Naive thymus-derived CD4-positive, alpha-beta T cell (primary cell): ENCODE data around the gene SLC1A7. TPM values are rescaled to one million over a fixed set of nuclear protein-coding genes. Genes with fewer than 3 reads are reported as not detected.
A peak's percentile ranks its signal among the peaks of the same experiment; 100 is the strongest.

ENCODE experiments used
- ATAC-seq: fragments of 150-1000 bp; cut with Tn5 transposase; 2 replicates; pipeline ENCODE4 v1.10.0; 2021; ENCODE audit warnings: mild to moderate bottlenecking, moderate library complexity
- CTCF ChIA-PET: fragments of 350-600 bp; sonication (Branson Sonifier 250); formaldehyde crosslinking; loops from one replicate; lab custom pipeline; 2021; ENCODE audit warnings: antibody characterized with exemption; lab: Charles Lee
- POLR2A ChIA-PET: fragments of 350-600 bp; sonication (Branson Sonifier 250); formaldehyde crosslinking; loops from one replicate; lab custom pipeline; 2021; ENCODE audit warnings: antibody characterized with exemption, inconsistent platforms; lab: Charles Lee
- DNase-seq, 9 donors: peaks; one replicate each; pipeline versions ENCODE4 v3.0.0 to v3.0.0-alpha.2; 2020 to 2022; ENCODE audit warnings: mixed read lengths in 1 of 9
- H3K27ac ChIP-seq: one replicate; pipeline ENCODE4 v1.7.0; 2013; ENCODE audit warnings: mild to moderate bottlenecking, low read depth, low read length, moderate library complexity
- H3K27me3 ChIP-seq, 2 donors: one replicate each; pipeline ENCODE4 v1.7.0; 2013; ENCODE audit warnings: low read length in 2 of 2, mild to moderate bottlenecking in 2 of 2, moderate library complexity in 2 of 2; ENCODE audit not compliant: control insufficient read depth in 2 of 2, insufficient read depth in 2 of 2
- H3K36me3 ChIP-seq, 3 experiments: 1 replicate in 2 of 3; 2 replicates in 1 of 3; pipeline ENCODE4 v1.7.0; 2013; ENCODE audit warnings: low read length in 3 of 3, mild to moderate bottlenecking in 3 of 3, moderate library complexity in 1 of 3; ENCODE audit not compliant: insufficient read depth in 3 of 3, control insufficient read depth in 2 of 3
- H3K4me1 ChIP-seq, 2 donors: one replicate each; pipeline ENCODE4 v1.7.0; 2013; ENCODE audit warnings: low read length in 2 of 2, mild to moderate bottlenecking in 2 of 2, moderate library complexity in 1 of 2; ENCODE audit not compliant: control insufficient read depth in 2 of 2, insufficient read depth in 2 of 2
- H3K4me3 ChIP-seq: 2 replicates; pipeline ENCODE4 v1.7.0; 2013; ENCODE audit warnings: mild to moderate bottlenecking, low read length
- H3K9me3 ChIP-seq, 3 experiments: 1 replicate in 2 of 3; 2 replicates in 1 of 3; pipeline ENCODE4 v1.7.0; 2013; ENCODE audit warnings: low read length in 3 of 3; ENCODE audit not compliant: control insufficient read depth in 2 of 3
- H3K27ac Mint-ChIP-seq, 9 donors: one replicate each; pipeline ENCODE4 v1.8.0; 2020 to 2022; ENCODE audit warnings: mixed read lengths in 9 of 9, mild to moderate bottlenecking in 8 of 9, moderate library complexity in 5 of 9, inconsistent platforms in 2 of 9
- H3K27me3 Mint-ChIP-seq, 5 donors: one replicate each; pipeline ENCODE4 v1.8.0; 2021 to 2022; ENCODE audit warnings: mixed read lengths in 5 of 5, mild to moderate bottlenecking in 1 of 5
- H3K36me3 Mint-ChIP-seq, 5 donors: one replicate each; pipeline ENCODE4 v1.8.0; 2020 to 2022; ENCODE audit warnings: mixed read lengths in 5 of 5, mild to moderate bottlenecking in 3 of 5, inconsistent platforms in 1 of 5
- H3K4me1 Mint-ChIP-seq, 7 donors: one replicate each; pipeline ENCODE4 v1.8.0; 2020 to 2022; ENCODE audit warnings: mixed read lengths in 7 of 7, mild to moderate bottlenecking in 3 of 7, inconsistent platforms in 1 of 7
- H3K4me3 Mint-ChIP-seq, 10 donors: one replicate each; pipeline ENCODE4 v1.8.0; 2020 to 2022; ENCODE audit warnings: mild to moderate bottlenecking in 10 of 10, mixed read lengths in 10 of 10, moderate library complexity in 6 of 10, inconsistent platforms in 2 of 10
- H3K9me3 Mint-ChIP-seq, 11 donors: one replicate each; pipeline ENCODE4 v1.8.0; 2020 to 2022; ENCODE audit warnings: mixed read lengths in 11 of 11, mild to moderate bottlenecking in 4 of 11, inconsistent platforms in 1 of 11, moderate library complexity in 1 of 11
- intact Hi-C, 2 donors: fragments of 100-400 bp; cut with micrococcal nuclease; formaldehyde crosslinking; loops; one replicate each; pipeline ENCODE4 v1.15.1; 2023
- polyA plus RNA-seq, 2 donors: library from polyadenylated mRNA; unstranded; fragments of 300-500 nt; fragmentation: Illumina TruSeq; gene quantifications; one replicate each; pipeline ENCODE4 v1.2.3, GENCODE V29; 2021
- total RNA-seq, 6 experiments: library from RNA in 5 of 6; stranded (reverse) in 5 of 6; gene quantifications; 1 replicate in 5 of 6; 2 replicates in 1 of 6; pipeline ENCODE4 v1.2.3 and lab custom pipeline; 2021 to 2026

The SLC1A7 gene
- total and polyA plus RNA-seq, 7 experiments from 2014 or later, result 0.16 to 1.8 TPM; not detected in 5

DNA sequence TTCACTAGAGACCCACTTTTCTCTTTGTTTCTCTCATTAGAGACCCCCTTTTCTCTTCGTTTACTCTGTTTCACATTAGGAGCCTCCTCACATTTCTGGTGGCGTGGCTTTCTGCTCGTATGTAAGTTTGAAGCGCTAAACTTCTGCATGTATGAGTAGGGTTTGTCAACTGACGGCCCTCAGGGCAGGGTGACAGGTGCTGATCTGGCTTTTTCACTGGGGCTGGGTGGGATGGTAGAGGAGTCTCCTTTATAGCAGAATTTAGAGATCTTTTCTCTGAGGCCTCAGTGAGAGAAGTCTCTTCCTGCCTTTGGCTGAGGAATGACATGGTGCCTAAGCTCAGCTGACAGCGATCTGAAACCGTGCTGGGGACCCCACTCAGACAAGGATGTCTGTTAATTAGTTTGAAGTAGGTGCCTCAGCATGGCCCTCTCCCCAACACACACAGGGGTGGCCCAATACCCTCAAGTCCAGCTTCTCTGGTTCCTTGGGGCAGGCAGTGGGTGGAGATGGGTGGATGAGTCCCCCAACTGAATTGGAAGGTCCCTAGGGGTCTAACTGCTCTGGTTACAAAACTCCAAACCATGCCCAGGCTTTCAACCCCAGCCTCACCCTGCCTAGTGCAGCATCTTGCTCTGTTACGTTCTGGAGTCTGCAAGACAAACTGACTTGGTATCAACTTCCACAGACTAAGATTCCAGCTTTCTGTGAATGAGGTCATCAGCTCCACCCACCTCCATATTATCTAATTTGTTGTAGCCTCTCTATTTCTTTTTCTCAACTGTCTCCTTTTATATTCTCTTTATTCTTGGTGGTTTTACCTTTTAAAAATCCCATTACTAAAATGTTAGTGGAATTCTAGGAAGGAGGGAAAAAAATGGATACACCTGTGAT lies 3.2 kb downstream of the SLC1A7 start:
- no peak overlapping the region for H3K27ac Mint-ChIP-seq

DNA sequence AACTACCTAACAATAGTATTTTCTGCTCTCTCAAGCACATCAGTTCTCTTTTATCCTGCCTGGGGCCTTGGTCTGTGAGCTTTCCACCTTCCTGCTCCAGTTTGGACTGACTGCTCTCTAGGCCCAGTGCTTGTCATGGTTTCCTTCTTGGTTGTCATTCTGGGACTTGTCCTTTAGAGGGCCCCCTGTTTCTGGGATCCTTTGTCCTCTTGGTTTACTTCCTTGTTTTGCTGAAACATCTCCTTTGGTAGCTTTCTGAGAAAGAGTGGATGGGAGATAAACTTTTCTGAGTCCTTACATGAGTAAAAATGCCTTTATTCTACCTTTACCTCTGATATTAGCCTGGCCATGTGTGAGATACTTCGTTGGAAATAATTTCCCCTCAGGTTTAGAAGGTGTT lies 4.7 kb downstream of the SLC1A7 start:
- H3K4me3 Mint-ChIP-seq, result no peak overlapping the region

More for the DNA sequence above, 3.2 kb downstream of the SLC1A7 start:
- peaks cover 0 to 5% (median 4%) of the 10 kb centered on the region in 5 donors for H3K36me3 Mint-ChIP-seq
- no peak overlapping the region for H3K27ac ChIP-seq
- CTCF ChIA-PET, result no interaction called here
- H3K9me3 Mint-ChIP-seq, result peaks cover 3 to 13% (median 7%) of the 10 kb centered on the region in 11 donors
- no peaks in the 10 kb centered on the region for H3K4me1 Mint-ChIP-seq
- H3K27me3 ChIP-seq, result no peaks in the 10 kb centered on the region
- no peak for ATAC-seq
- peaks cover 0 to 10% (median 0%) of the 10 kb centered on the region in 3 experiments for H3K9me3 ChIP-seq
- peaks cover 0 to 2% (median 0%) of the 10 kb centered on the region in 5 donors for H3K27me3 Mint-ChIP-seq
- no peak overlapping the region for H3K4me3 ChIP-seq
- intact Hi-C loops, result loop anchor here in 1 of 2 donors (1.0 kb wide), 1 partner anchor 17 kb away; no protein-coding TSS in a partner anchor
- POLR2A ChIA-PET, result no interaction called here
- no peak overlapping the region for H3K4me3 Mint-ChIP-seq
- no peaks in the 10 kb centered on the region for H3K36me3 ChIP-seq
- peaks cover 0 to 12% of the 10 kb centered on the region in 2 donors for H3K4me1 ChIP-seq
- no peak for DNase-seq

DNA sequence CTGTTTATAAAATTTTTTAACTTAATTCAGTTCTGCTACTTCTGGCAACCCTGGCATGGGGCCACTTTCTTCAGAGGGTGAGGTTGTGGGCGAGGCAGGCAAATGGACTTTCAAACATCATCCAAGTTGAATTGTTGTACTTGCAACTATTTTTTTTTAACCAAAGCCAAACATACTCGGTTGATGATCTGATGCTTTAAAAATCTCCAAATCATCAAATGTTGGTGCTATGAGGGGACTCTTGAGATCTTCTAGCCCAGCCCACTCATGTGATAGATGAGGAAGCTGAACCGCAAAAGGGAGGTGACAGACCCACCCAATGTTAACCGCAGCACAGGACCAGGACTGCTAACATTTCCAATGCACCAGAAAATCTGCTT lies 6.7 kb downstream of the SLC1A7 start:
- Mint-ChIP-seq H3K4me1 (no peaks in the 10 kb centered on the region), H3K27me3 (no peaks in the 10 kb centered on the region), H3K36me3 (peaks cover 0 to 5% (median 4%) of the 10 kb centered on the region in 5 donors), H3K4me3 (no peak overlapping the region), H3K27ac (no peak overlapping the region), H3K9me3 (peaks cover 3 to 13% (median 7%) of the 10 kb centered on the region in 11 donors)
- Histone ChIP-seq H3K9me3 (peaks cover 0 to 10% (median 0%) of the 10 kb centered on the region in 3 experiments), H3K27me3 (no peaks in the 10 kb centered on the region), H3K4me3 (no peak overlapping the region), H3K36me3 (no peaks in the 10 kb centered on the region), H3K4me1 (peaks cover 0 to 20% of the 10 kb centered on the region in 2 donors), H3K27ac (no peak overlapping the region)
- intact Hi-C loops, result no loop called here
- CTCF ChIA-PET, result no interaction called here
- DNase-seq, result peak in 1 of 9 donors; percentile 2
- POLR2A ChIA-PET, result no interaction called here
- ATAC-seq, result peak; percentile 63

More for the DNA sequence above, 4.7 kb downstream of the SLC1A7 start:
- Histone ChIP-seq H3K27ac (no peak overlapping the region), H3K4me1 (peaks cover 0 to 20% of the 10 kb centered on the region in 2 donors), H3K4me3 (no peak overlapping the region), H3K27me3 (no peaks in the 10 kb centered on the region), H3K9me3 (peaks cover 0 to 10% (median 0%) of the 10 kb centered on the region in 3 experiments), H3K36me3 (no peaks in the 10 kb centered on the region)
- POLR2A ChIA-PET, result no interaction called here
- Mint-ChIP-seq H3K27me3 (peaks cover 0 to 2% (median 0%) of the 10 kb centered on the region in 5 donors), H3K4me1 (no peaks in the 10 kb centered on the region), H3K9me3 (peaks cover 3 to 13% (median 7%) of the 10 kb centered on the region in 11 donors), H3K27ac (no peak overlapping the region), H3K36me3 (peaks cover 0 to 5% (median 4%) of the 10 kb centered on the region in 5 donors)
- intact Hi-C loops, result loop anchor here in 1 of 2 donors (1.0 kb wide), 1 partner anchor 19 kb away; no protein-coding TSS in a partner anchor
- CTCF ChIA-PET, result interaction anchor here (0.7 kb wide), 1 partner anchor 42 kb away, joined by 3 read pairs; no protein-coding TSS in a partner anchor
- DNase-seq (no peak), ATAC-seq (no peak)

DNA sequence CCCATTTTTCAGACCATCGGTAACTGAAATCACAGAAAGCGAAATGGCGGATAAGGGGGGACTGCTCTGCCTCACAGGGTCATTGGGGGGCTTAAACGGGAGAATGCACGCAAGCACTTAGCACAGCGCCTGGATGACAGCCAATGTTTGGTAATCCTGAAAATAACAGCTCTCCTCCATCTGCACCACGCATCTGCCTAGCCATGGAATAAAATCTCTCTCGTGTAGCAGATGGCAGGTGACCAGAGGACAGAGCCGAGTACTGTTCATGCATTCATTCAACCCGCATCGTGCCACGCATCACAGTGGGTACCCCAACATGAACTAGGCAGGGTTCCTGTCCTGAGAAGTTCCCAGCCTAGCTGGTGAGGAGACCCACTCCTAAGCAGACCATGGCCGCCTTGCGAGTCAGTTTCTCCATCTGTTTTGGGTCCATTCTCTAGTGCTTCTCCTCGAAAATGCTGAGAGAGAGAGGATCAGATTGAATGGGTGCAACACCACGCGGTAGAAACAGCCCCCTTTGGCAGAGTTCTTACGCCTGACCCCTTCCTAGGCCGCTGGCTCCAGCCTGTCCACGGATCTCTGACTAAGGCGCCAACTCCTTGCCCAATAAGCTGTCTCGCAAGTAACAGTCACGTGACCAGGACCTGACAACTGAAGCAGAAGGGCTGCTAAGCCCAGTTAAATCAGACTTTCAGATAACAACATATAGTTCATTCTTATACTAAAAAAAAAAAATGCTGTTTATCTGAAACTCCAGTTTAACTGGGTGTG lies 7.3 kb downstream of the SLC1A7 start:
- peak; percentile 26 for ATAC-seq
- H3K27ac Mint-ChIP-seq, result no peak overlapping the region

DNA sequence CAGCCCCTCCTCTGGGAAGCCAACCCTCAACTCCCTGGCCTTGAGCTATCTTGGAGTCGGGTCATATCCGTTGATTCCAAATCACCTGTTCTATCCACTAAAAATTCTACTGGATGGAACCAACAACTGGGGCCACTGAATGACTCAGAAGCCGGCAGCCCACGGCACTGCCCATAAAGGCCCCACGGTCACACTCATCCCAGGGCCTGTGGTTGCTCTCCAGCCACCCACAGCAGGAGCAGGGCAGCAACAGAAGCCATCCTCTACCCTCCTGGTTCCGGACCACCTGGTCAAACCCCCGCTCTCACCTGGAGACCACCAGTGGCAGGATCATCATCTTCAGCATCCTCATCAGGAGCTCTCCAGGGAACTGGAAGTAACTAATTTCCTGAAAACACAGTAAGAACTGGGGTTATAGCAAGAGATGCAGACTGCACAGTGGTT lies 8.4 kb downstream of the SLC1A7 start:
- H3K4me3 Mint-ChIP-seq, result no peak overlapping the region
- H3K36me3 ChIP-seq, result no peaks in the 10 kb centered on the region
- H3K27me3 Mint-ChIP-seq, result no peaks in the 10 kb centered on the region
- no peak overlapping the region for H3K27ac Mint-ChIP-seq
- peaks cover 0 to 20% of the 10 kb centered on the region in 2 donors for H3K4me1 ChIP-seq
- H3K36me3 Mint-ChIP-seq, result peaks cover 0 to 5% (median 4%) of the 10 kb centered on the region in 5 donors
- DNase-seq, result no peak
- peaks cover 0 to 10% (median 0%) of the 10 kb centered on the region in 3 experiments for H3K9me3 ChIP-seq
- no peak overlapping the region for H3K4me3 ChIP-seq
- peaks cover 3 to 13% (median 7%) of the 10 kb centered on the region in 11 donors for H3K9me3 Mint-ChIP-seq
- ATAC-seq, result no peak
- CTCF ChIA-PET, result no interaction called here
- no peak overlapping the region for H3K27ac ChIP-seq
- POLR2A ChIA-PET, result no interaction called here
- H3K27me3 ChIP-seq, result no peaks in the 10 kb centered on the region
- intact Hi-C loops, result no loop called here
- peaks cover 0 to 3% (median 0%) of the 10 kb centered on the region in 7 donors for H3K4me1 Mint-ChIP-seq

More for the DNA sequence above, 7.3 kb downstream of the SLC1A7 start:
- Histone ChIP-seq H3K4me3 (no peak overlapping the region), H3K27me3 (no peaks in the 10 kb centered on the region), H3K9me3 (peaks cover 0 to 10% (median 0%) of the 10 kb centered on the region in 3 experiments), H3K27ac (no peak overlapping the region), H3K4me1 (peaks cover 0 to 20% of the 10 kb centered on the region in 2 donors), H3K36me3 (no peaks in the 10 kb centered on the region)
- Mint-ChIP-seq H3K9me3 (peaks cover 3 to 13% (median 7%) of the 10 kb centered on the region in 11 donors), H3K36me3 (peaks cover 0 to 5% (median 4%) of the 10 kb centered on the region in 5 donors), H3K4me3 (no peak overlapping the region), H3K4me1 (no peaks in the 10 kb centered on the region), H3K27me3 (no peaks in the 10 kb centered on the region)
- POLR2A ChIA-PET, result no interaction called here
- no peak for DNase-seq
- intact Hi-C loops, result no loop called here
- CTCF ChIA-PET, result no interaction called here

DNA sequence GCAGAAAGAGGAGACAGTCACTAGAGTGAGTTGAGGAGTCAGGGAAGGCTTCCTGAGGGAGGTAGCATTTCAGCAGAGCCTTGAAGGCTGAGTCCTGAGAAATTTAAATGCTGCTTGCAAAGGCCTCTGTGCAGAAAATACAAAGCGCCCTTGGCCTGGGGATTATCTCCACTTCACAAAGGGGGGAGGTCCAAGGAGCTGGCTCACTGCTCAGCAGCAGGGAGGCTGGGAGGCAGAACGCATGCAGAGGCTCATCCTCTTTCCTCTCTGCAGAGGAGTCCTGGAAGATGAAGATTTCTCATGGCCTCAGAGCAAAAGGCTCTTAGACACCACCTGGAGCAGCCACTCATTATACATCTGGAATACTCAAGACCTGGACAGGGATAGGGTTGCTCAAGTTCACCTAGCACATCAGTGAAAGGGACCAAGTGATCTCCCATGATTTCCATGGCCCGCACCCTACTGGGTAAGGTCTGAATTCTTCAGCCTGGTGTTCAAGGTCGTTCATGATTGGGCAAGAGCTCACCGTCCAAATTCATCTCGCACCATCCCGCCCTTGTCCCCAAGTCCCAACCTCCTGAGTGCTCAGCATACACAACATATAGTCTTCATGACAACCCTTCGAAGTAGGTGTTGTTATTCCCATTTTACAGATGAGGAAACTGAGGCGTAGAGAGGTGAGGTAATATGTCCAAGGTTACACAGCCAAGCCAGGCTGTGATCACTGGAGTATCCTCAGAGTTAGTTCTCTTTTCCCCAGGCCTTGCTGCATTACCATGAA lies 9.0 kb downstream of the SLC1A7 start:
- Mint-ChIP-seq H3K9me3 (peaks cover 3 to 13% (median 7%) of the 10 kb centered on the region in 11 donors), H3K4me3 (no peak overlapping the region), H3K4me1 (peaks cover 0 to 3% (median 0%) of the 10 kb centered on the region in 7 donors), H3K27me3 (no peaks in the 10 kb centered on the region), H3K27ac (no peak overlapping the region), H3K36me3 (peaks cover 0 to 5% (median 4%) of the 10 kb centered on the region in 5 donors)
- no peaks in the 10 kb centered on the region for H3K36me3 ChIP-seq
- DNase-seq (no peak), ATAC-seq (no peak)
- no peak overlapping the region for H3K4me3 ChIP-seq
- peaks cover 0 to 22% of the 10 kb centered on the region in 2 donors for H3K4me1 ChIP-seq
- ChIA-PET CTCF (no interaction called here), POLR2A (no interaction called here)
- H3K27ac ChIP-seq, result no peak overlapping the region
- peaks cover 0 to 10% (median 0%) of the 10 kb centered on the region in 3 experiments for H3K9me3 ChIP-seq
- intact Hi-C loops, result no loop called here
- no peaks in the 10 kb centered on the region for H3K27me3 ChIP-seq
